GM12892 (cell line): ENCODE measurements around the gene ICE2.

Source experiments
- POLR2A ChIP-seq: IDR thresholded peaks from 2 replicates; pipeline ENCODE4 v1.6.1; 2011; ENCODE audit warnings: low read depth, low read length, control low read depth
- TAF1 ChIP-seq: IDR thresholded peaks from 2 replicates; pipeline ENCODE4 v1.6.1; 2011; ENCODE audit warnings: low read depth, mild to moderate bottlenecking, control low read depth, low read length, borderline replicate concordance

GRCh38 chr15:60375306-60375705 is 103.6 kb downstream of the ICE2 start:
- TF ChIP-seq TAF1 (no peak), POLR2A (no peak)
